Prostate gland (tissue), 2 donors: ENCODE measurements around the gene AFF3. TPM values are rescaled to one million over a fixed set of nuclear protein-coding genes. Genes with fewer than 3 reads are reported as not detected.

Experiments
- DNase-seq: peaks from one replicate; pipeline ENCODE4 v3.0.0-alpha.2; 2019; ENCODE audit warnings: low spot score
- H3K27ac ChIP-seq, 2 donors: fragments of 200-600 bp; sonication (generic); 2 replicates each; pipeline ENCODE4 v1.5.1; 2017 to 2019
- H3K27me3 ChIP-seq: fragments of 200-600 bp; sonication (generic); replicated peaks from 2 replicates; pipeline ENCODE4 v1.5.1; 2019; ENCODE audit not compliant: insufficient read depth
- H3K36me3 ChIP-seq, 2 donors: fragments of 200-600 bp; sonication (generic); 1 replicate in 1 of 2; 2 replicates in 1 of 2; pipeline versions ENCODE4 v1.5.1 to v1.8.1; 2017 to 2019
- H3K4me1 ChIP-seq: fragments of 200-600 bp; sonication (generic); replicated peaks from 2 replicates; pipeline ENCODE4 v1.5.1; 2019
- H3K4me3 ChIP-seq, 2 donors: fragments of 200-600 bp; sonication (generic); 2 replicates each; pipeline ENCODE4 v1.5.1; 2017 to 2019
- H3K9me3 ChIP-seq: fragments of 200-600 bp; sonication (generic); 2 replicates; pipeline ENCODE4 v1.5.1; 2017
- CTCF ChIP-seq, 4 experiments: fragments of 200-600 bp in 2 of 4; fragments of 450-650 bp in 2 of 4; sonication (generic) in 2 of 4; IDR thresholded peaks; 1 replicate in 3 of 4; 2 replicates in 1 of 4; pipeline ENCODE4 v1.5.1; 2016 to 2019; ENCODE audit warnings: antibody characterized with exemption in 4 of 4, mild to moderate bottlenecking in 2 of 4, moderate library complexity in 2 of 4
- POLR2A ChIP-seq: fragments of 450-650 bp; IDR thresholded peaks from one replicate; pipeline ENCODE4 v1.6.1; 2016; ENCODE audit warnings: antibody characterized with exemption, mild to moderate bottlenecking
- POLR2AphosphoS5 ChIP-seq: sonication (generic); formaldehyde crosslinking; IDR thresholded peaks from one replicate; pipeline ENCODE4 v1.6.1; 2017; ENCODE audit warnings: antibody characterized with exemption
- WGBS: methylation state at CpG from one replicate; pipeline ENCODE4 v1.1.5; 2018; 5-methylcytosine and 5-hydroxymethylcytosine counted together
- intact Hi-C: fragments of 100-400 bp; cut with DNase I; formaldehyde crosslinking; loops from one replicate; pipeline ENCODE4 v1.14.2; 2022
- total RNA-seq, 2 donors: library from RNA; depleted of rRNA; stranded (reverse); fragments of >200 nt; gene quantifications; one replicate each; pipeline ENCODE4 v1.1.0, GENCODE V29; 2016

AFF3 gene
- total RNA-seq, 2 donors from 2014 or later: 74.4 to 113 TPM

GRCh38 chr2:99648178-99648844 lies 494.1 kb downstream of the AFF3 start:
- no peaks in the 10 kb centered on the region for H3K36me3 ChIP-seq
- no peak overlapping the region for H3K4me3 ChIP-seq
- H3K9me3 ChIP-seq: no peaks in the 10 kb centered on the region
- H3K4me1 ChIP-seq: peaks cover 3% of the 10 kb centered on the region
- intact Hi-C loops: loop anchor here (5.0 kb wide), 1 partner anchor 76 kb away; no protein-coding TSS in a partner anchor
- DNase-seq: no peak
- WGBS: 47% methylated on average over 4 of the region's 4 CpGs
- TF ChIP-seq POLR2AphosphoS5: no peak
- H3K27ac ChIP-seq: no peak overlapping the region
- H3K27me3 ChIP-seq: no peaks in the 10 kb centered on the region

GRCh38 chr2:99645960-99646359 lies 496.4 kb downstream of the AFF3 start:
- no peaks in the 10 kb centered on the region for H3K36me3 ChIP-seq
- no peak overlapping the region for H3K4me3 ChIP-seq
- no peak overlapping the region for H3K27ac ChIP-seq
- H3K9me3 ChIP-seq: no peaks in the 10 kb centered on the region
- TF ChIP-seq POLR2A (no peak), POLR2AphosphoS5 (no peak), CTCF (IDR thresholded peaks at IDR 0.05) (no peak)
- H3K27me3 ChIP-seq: no peaks in the 10 kb centered on the region
- intact Hi-C loops: loop anchor here (5.0 kb wide), 1 partner anchor 74 kb away; no protein-coding TSS in a partner anchor
- DNase-seq: no peak
- 84% methylated on average over 2 of the region's 2 CpGs for WGBS
- H3K4me1 ChIP-seq: peaks cover 3% of the 10 kb centered on the region

- WGBS: 70% methylated on average over 5 of the region's 5 CpGs
- Histone ChIP-seq H3K36me3 (no peaks in the 10 kb centered on the region), H3K27ac (no peak overlapping the region), H3K4me3 (no peak overlapping the region), H3K9me3 (no peaks in the 10 kb centered on the region), H3K27me3 (no peaks in the 10 kb centered on the region), H3K4me1 (no peaks in the 10 kb centered on the region)
- no peak for TF ChIP-seq POLR2A
- no peak for TF ChIP-seq POLR2AphosphoS5
- TF ChIP-seq CTCF (IDR thresholded peaks at IDR 0.05): no peak
- intact Hi-C loops: no loop called here
- DNase-seq: no peak
These were observed 498.0 kb downstream of the AFF3 start for GRCh38 chr2:99644419-99644787.

- no peak for TF ChIP-seq CTCF (IDR thresholded peaks at IDR 0.05)
- TF ChIP-seq POLR2AphosphoS5: no peak
- no peak for TF ChIP-seq POLR2A
- no peaks in the 10 kb centered on the region for H3K9me3 ChIP-seq
- no peak overlapping the region for H3K27ac ChIP-seq
- no peak for DNase-seq
- WGBS: 51% methylated on average over 9 of the region's 9 CpGs
- H3K4me3 ChIP-seq: no peak overlapping the region
- no peaks in the 10 kb centered on the region for H3K27me3 ChIP-seq
- H3K36me3 ChIP-seq: no peaks in the 10 kb centered on the region
- no peaks in the 10 kb centered on the region for H3K4me1 ChIP-seq
- intact Hi-C loops: no loop called here
These were observed 498.5 kb downstream of the AFF3 start for GRCh38 chr2:99643787-99644418.

GRCh38 chr2:99641999-99642398 lies 500.4 kb downstream of the AFF3 start:
- H3K27ac ChIP-seq: no peak overlapping the region
- H3K27me3 ChIP-seq: no peaks in the 10 kb centered on the region
- DNase-seq: no peak
- H3K9me3 ChIP-seq: no peaks in the 10 kb centered on the region
- H3K4me1 ChIP-seq: no peaks in the 10 kb centered on the region
- H3K36me3 ChIP-seq: no peaks in the 10 kb centered on the region
- no peak for TF ChIP-seq POLR2A
- TF ChIP-seq POLR2AphosphoS5: no peak
- TF ChIP-seq CTCF (IDR thresholded peaks at IDR 0.05): no peak
- no peak overlapping the region for H3K4me3 ChIP-seq
- intact Hi-C loops: no loop called here
- 92% methylated on average over 4 of the region's 4 CpGs for WGBS
